GM19467 (cell line): Measurements from ENCODE around the gene PLEKHG4B.

Experiments used
- ATAC-seq: cut with Tn5 transposase; IDR thresholded peaks from one replicate; pipeline ENCODE4 v1.9.1; 2021; ENCODE audit warnings: mild to moderate bottlenecking, moderate library complexity; ENCODE audit not compliant: unreplicated experiment

Gene PLEKHG4B

GRCh38 chr5:75331-76320 lies 16.3 kb upstream of the PLEKHG4B start:
- ATAC-seq, result no peak

- no peak for ATAC-seq
Measured at GRCh38 chr5:76358-77169, 15.4 kb upstream of the PLEKHG4B start.

- ATAC-seq, result no peak
Measured at GRCh38 chr5:77170-77501, 14.8 kb upstream of the PLEKHG4B start.

GRCh38 chr5:77546-77945 lies 14.4 kb upstream of the PLEKHG4B start:
- no peak for ATAC-seq

- no peak for ATAC-seq
Measured at GRCh38 chr5:77957-78804, 13.8 kb upstream of the PLEKHG4B start.

- ATAC-seq, result no peak
Measured at GRCh38 chr5:78805-79149, 13.2 kb upstream of the PLEKHG4B start.

GRCh38 chr5:79263-79662 lies 12.7 kb upstream of the PLEKHG4B start:
- ATAC-seq, result no peak

GRCh38 chr5:79821-80220 lies 12.1 kb upstream of the PLEKHG4B start:
- no peak for ATAC-seq

DNA sequence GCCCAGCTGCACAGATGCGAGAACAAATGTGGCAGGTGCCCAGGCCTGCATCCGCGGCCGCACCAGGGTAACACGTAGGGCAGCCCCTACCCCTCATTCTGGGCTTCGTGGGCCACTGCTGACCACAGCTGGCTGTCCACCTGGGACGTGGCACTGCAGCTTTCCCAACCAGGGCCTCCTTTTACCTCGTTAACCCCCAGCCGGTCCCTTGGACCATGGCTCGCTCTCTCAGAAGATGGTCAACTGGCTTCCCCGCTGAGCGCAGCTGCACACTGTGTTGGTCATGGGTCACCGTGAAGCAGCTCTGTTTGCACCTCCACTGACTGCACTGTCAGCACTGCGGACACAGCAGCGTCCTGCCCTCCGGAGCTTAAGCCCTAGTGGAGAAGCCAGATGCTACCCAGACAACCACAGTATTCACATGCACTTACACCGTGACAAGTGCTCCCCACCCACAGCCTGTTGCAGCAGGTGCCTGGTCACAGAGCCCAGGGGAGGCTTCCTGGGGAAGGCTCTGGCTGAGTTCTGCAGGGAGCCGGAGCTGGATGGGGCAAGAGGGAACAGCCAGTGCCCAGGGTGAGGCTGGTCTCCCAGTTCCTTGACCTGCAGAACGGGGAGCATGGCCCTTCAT lies 10.5 kb upstream of the PLEKHG4B start:
- ATAC-seq, result no peak

- ATAC-seq, result no peak
Measured at GRCh38 chr5:82097-82496, 9.9 kb upstream of the PLEKHG4B start.

DNA sequence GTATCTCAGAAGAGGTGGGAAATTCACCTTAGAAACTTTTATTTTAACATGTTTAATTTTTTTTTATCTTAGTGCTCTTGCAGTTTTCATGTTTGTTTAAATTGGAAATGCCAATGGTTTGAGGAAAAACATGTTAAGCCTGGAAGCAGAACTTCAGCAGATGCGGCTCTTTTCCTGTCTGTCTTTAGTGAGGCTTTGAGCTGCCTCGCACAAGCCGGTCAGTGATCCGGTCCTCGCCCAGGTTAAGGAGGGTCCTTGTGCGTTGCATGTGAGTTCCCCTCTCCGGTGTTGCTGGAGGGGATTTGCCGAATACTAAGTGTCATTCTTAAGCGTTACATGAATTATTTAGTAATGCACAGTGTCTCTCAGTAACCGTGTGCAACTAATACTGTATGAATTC lies 9.4 kb upstream of the PLEKHG4B start:
- ATAC-seq, result no peak

- no peak for ATAC-seq
Measured at GRCh38 chr5:83029-83428, 8.9 kb upstream of the PLEKHG4B start.

DNA sequence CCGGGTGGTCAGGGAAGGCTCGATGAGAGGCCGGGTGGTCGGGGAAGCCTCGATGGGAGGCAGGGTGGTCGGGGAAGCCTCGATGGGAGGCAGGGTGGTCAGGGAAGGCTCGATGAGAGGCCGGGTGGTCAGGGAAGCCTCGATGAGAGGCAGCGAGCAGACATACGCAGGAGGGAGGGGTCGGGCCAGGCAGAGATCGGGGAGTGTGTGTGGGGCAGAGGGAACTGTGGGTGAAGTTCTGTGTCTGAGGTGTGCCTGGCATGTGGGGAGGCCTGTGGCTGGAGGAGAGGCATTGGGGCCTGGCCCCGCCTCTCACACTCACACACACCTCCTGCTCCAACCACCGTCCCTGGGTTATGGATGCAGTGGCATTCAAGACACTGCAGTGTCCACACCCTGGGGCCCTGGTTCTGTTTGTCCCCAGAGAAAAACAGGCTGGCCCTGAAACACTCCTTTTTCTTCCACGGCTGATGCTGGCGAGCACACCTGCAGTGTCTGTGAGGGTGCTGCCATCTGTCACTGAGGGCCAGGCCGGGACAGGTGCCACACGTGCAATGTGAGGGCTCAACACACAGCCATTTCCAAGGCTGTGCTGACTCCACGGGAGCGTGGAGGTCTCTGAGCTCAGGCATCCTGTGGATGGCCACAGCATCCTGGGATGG lies 6.5 kb upstream of the PLEKHG4B start:
- ATAC-seq, result no peak

DNA sequence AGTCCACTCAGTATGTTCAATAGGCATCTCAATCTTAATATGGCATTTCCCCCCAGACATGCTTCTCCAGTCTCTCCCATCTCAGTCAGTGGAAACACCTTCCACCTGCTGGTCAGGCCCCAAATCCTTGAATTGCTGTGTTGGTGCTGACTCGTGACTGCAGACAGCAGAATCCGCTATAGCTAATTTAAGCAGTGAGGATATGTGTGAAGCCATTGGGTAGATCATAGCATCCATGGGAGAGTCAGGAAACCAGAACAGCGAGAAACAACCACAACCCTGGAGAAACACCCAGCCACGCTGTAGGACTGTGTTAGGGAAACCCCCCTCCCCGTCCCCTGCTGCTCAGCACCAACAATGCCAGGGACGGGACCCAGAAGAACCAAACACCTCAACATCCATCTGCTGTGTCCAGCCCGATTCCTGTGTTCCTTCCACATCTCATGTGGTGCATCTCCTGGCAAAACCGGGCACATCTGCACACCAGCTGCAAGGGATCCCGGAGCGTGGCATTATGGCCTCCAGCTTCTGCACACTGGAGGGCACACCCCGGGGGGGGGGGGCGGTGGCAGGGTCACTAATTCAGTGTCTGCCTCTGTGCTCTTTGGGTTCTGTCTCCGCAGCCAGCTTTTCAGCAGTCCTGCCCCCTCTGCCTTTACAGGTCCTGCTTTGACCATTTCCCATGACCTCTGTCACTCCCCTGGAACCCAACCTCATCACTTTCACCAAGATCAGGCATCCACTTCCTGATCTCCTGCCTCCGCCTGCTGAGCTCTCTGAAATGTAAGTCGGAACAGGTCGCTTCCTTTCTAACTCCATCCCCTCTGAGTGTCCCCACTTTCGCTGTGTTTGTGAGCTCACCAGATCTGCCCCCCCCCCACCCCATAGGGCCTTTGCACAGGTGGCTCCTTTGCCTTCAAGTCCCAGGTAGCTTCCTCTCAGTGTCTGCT lies 2.4 kb upstream of the PLEKHG4B start:
- no peak for ATAC-seq

DNA sequence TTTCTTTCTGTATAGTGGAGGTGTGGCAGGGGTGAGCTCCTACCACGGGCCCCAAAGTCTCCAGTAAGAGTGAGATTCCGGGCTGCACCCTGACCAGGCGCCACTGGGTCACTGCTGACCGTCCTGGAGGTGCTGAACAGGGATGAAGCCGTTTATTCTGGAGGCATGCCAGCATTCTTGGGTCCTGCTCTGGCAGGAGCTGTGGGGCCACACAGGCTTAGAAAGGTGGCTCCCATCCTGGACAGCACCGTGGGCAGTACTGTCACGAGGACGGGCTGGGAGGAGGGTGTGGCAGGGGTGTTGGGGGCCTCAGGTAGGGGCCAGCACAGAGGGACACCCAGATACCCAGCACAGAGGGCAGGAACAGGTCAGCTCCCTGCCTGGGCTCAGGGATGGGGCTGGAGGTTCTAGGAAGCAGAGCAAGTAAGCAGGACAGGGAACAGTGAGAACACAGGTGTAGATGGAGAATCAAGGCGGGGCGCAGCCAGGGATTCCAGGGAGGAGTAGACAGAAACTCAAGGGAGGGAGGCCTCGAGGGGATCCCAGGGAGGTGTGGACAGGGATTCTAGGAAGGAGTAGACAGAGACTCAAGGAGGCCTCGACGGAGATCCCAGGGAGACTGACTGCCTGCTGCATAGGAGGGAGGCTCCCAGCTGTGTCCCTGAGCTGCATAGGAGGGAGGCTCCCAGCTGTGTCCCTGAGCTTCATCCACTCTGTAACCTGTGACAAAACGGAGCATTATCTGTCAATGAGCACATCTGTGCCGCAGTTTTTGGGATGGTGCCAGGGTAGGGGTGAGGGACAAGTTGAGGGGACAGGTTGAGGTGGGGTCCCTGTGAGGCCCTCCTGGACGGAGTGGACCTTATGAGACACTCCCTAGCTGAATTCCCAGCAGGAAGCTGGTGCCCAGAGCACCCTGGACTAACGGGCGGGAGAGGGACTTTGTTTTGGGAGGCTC lies 1.1 kb upstream of the PLEKHG4B start:
- no peak for ATAC-seq

GRCh38 chr5:92401-93220 lies 643 bp downstream of the PLEKHG4B start:
- no peak for ATAC-seq
